HG02798 (cell line): Measurements from ENCODE around the gene PIGU.

Source experiments
- ATAC-seq: cut with Tn5 transposase; IDR thresholded peaks from one replicate; pipeline ENCODE4 v1.9.1; 2021; ENCODE audit warnings: mild to moderate bottlenecking; ENCODE audit not compliant: unreplicated experiment, poor library complexity

PIGU gene

DNA sequence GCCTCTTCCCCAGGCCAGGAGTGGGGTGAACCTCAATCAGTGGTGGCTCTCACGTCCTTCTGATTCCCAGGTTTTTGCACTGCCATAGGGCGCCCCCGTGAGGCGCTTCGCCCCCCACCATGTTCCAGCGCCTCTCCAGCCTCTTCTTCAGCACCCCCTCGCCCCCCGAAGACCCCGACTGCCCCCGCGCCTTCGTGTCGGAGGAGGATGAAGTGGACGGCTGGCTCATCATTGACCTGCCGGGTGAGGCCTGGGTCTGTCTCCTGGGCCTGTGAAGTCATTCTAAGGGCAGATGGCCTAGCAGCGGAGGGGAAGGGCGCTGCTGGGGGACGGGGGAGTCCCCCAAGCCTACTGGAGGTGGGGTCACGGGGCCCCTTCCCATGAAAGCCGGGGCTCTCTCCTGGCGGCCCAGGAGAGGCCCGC, 31.7 kb upstream of the PIGU start:
- no peak for ATAC-seq

DNA sequence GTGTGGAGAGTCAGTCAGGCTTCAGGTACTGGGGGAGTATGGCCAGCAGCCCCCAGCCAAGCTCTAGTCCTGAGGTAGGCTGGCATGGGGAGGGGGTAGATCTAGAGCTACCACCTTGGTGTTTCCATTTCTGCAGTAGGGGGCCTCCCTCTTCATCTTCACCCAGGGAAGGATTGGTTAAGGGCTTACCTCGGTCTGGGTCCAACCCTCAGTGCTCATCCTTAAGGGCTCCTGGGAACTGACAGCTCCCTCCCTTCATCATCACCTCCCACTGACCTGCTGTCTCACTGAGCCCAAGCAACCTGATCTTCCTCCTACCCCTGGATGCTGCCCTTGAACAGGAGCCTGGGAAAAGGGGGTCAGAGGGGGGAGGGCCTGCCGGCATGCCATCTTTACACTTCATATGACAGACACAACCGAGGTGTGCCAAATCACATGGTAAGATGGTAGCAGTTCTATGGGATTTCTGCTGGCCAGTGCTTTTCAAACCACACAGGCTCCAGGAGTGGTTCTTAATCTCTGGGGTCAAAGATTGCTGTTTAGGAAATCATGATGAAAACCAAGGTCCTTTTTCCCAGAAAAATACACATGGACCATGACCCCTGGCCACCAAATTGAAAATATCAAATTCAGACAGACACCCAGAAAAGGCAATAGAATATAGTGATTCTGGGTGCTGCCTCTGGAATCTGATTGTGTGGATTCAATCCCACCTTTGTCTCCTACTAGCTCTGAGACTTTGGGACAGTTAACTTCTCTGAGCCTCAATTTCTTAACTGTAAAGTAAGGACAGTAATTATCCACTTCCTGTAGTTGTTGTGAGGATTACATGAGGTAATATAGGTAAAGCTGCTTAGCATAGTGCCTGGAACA, 30.3 kb upstream of the PIGU start:
- ATAC-seq = no peak

DNA sequence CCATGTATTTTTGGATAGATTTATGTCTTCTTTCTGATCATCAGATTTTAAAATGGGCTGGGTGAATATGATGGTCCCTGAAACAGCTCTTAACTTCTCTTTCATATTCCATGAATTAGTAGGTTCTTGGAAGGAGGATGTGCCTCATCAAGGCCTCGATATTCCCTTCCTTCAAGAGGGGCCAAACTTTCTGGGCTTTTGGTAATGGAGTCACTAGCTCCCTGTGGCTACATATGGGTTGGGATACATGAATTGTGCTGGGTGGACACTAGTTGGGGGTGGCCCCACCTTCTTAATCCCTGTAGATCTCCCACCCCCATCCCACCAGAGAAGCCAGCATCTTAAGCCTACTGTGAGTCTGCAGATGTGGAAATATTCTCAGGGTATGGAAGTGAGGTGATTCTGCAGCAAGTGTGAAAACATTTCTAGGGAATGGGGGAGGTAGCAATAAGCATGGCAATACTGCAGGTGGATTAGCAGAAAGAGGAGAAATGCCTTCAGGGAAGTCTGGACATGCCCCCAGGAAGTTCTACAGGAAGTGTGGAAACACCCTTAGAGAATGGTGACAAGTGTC, 29.5 kb upstream of the PIGU start:
- no peak for ATAC-seq

DNA sequence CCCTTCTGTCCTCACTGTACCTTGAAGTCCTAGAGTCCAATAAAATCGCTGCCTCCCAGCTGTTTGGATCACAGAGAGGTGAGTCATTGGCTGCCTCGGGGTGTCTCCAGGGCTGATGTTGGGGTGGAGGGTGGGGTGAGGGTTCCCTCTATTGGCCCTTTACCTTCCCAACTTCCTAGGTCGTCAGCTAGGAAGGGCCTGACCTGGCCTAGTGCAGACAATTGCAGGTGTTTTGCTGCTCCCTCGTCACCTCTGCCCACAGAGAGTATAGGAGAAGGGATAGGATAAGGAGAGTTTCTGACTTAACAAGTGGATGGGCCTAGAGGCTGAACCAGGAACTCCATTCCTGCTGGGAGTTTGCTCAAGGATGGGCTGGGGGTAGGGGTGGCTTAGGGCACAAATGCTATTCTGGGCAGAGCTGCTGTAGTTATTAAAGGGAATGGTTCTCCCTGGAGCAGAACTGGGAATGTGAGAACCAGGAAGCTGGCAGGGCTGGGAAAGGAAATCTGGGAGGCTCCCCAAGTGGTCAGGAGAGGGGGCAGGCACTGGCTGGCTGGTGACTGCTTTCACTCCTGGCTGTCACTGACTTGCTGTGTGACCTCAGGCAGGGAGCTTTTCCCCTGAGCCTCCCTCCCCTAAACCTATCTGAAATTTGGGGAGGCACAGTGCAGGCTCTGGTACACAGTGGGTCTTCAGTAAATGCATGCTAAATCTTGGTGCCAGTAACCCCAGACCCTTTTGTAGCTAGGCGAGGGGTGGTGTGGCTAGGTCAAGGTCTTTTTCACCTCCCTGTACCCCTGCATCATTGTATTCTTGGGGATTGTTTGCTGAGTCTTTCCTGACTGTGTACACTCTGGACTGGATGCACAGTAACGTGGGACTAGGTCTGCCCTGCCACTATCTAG, 28.8 kb upstream of the PIGU start:
- no peak for ATAC-seq

DNA sequence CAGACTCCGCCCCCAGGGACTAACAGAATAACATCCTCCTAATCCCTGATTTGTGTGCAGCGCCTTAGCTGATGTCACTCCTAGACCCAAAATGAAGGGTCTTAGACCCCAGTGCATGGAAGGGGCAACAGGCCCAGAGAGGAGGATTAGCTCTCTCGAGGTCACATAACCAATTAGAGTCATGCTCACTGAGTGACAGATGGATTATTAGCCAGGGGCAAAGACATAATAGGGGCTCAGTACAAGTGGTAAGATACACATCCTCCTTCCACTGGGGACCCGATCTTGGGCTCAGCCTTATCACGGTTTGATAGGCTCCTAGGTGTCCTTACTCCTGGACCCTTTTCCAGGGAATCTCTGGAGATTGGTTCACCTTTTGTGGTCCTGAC, 28.1 kb upstream of the PIGU start:
- ATAC-seq = no peak

DNA sequence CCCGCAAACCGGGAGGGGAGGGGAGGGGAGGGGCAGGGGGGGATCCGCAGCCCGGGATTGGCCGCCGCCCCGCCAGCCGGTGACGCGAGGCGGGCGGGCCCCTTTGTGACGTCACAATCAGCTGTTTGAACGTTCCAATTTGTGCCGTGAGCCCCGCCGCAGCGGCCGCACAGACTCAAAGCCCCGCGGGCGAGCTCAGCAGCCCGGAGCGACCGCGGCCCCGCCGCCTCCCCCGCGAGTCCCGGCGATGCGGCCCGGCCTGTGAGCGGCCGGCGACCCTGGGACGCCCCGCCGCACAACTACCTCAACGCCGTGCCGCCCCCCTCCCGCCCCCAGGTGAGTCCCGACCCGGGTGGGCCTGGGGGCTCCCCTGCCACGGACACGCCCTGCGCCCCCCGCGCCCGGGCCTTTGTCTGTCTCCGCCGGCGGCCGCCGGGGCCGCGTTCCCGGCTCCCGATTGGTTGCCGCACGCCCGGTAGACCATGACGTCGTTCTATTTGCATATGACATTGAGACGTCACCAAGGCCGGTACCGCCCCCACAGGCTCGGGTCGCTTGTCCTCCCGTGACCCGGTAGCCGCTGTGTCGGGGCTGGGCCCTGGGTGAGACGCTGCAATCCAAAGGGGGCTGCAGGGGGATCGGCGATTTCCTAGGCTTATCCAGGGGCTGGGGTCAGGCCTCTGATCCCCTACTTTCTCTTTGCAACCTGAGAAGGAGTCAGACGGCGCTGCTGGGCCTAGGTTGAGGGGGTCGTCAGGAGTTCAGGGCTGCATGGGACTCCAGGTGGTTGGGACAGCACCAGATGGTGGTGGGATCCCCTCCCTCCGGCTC, 27.5 kb upstream of the PIGU start, which contains the start of gene TP53INP2:
Gene TP53INP2 (plus strand): TSS at position 168 of the 831 bp plus-strand sequence. CDS start 4,396 bp downstream, outside the sequence.
- ATAC-seq = peak; percentile 76

DNA sequence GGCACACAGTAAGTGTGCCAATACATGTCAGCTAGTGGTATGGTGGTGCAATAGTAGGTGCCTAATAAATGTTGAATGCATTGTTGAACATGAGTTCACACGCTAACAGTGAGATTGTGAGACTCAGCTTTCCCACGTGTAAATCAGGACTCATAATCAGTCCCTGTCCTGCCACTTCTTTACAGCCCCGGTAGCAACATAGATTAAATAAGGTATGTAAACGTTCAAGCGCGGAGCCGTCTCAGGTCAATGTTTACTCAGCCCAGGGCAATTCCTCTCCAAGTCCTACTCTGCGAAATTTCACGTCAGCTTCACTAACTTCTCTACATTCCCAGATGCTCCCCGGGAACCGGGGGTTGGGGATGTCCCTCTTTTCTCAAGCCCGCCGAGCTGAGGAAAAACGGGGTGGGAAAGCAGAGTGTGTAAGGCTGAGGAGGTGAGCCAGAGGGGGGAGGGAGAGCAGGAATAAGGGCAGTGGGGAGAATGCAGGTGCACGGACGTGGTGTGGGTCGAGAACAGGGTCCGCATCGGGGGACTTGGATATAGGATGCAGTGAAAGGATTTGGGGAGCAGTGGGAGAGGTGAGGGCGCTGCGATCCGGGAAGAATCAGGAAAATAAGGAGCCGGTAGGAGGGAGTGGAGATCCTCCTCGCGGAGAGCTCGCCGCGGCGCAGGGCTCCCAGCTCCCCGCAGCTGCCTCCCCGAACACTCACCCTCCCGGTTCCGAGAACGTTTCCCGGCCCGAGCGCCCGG, 26.7 kb upstream of the PIGU start:
- ATAC-seq = no peak

DNA sequence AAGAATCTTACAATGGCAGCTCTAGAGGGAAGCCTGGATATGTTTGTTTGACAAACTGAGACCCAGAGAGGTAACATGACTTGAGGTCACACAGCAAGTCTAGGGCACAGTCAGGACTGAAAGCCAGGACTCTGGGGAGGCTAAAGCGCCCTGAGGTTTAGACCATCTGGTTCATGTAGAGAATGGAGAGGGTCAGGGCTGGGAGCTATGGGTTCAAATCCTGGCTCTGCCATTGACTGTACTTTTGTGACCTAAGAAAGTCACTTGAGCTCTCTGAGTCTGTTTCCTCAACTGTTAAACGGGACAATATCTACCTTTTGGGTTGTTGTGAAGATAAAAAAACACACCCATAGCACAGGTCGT, 26.1 kb upstream of the PIGU start:
- ATAC-seq = no peak

DNA sequence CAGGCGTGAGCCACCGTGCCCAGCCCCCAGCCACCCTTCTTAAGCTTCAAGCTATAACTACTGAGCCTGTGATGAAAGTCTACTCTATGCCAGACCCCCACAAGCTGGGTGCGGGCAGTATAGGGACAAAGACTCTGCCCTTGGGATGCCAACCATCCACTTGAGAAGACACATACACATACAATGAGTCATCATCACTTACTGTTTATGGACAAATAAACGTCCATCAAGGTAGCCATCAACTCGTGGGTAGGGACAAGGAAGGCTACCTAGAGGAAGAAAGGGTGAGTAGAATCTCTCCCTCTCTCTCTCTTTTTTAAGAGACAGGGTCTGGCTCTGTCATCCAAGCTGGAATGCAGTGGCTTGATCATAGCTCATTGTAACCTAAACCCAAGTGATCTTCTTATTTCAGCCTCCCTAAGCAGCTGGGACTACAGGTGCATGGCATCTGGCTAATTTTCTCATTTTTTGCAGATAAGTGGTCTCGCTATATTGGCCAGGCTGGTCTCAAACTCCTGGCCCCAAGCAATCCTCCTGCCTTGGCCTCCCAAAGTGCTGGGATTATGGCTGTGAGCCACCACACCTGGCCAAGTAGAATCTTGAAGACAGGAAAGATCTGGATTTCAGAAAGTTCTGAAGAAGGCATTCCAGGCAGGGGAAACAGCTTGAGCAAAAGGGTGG, 24.7 kb upstream of the PIGU start:
- no peak for ATAC-seq

DNA sequence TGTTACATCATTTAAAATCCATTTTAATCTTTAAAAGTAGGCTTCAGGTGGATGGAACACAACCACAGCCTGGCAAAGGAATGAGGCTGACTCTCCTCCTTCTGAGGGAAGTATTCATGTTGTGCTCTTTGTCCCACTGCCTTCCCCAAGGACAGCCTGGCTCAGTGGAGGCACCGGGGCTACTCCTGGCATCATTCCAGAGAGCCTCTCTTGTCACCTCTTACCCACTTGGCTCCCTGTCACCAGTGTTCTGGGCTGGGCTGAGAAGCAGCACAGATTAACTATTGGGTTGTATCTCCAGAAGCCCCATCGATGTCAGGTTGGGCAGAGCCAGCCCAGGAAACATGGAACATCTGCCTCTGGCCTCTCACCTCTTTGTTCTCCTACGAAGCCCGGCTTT, 16.5 kb upstream of the PIGU start:
- no peak for ATAC-seq

DNA sequence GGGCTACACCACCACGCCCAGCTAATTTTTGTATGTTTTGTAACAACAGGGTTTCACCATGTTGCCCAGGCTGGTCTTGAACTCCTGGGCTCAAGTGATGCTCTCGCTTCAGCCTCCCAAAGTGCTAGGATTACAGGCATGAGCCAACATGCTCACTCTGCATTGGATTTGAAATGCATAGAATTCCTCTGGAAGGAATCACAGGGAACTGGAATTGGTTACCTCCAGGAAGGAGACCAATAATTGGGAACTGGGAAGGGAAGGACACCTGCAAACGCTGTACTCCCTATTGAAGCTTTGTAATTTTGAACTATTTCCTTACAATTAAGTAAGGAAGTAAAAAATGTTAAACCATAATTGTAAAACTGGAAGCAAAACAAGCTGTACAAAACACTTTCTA, 14.9 kb upstream of the PIGU start:
- no peak for ATAC-seq

DNA sequence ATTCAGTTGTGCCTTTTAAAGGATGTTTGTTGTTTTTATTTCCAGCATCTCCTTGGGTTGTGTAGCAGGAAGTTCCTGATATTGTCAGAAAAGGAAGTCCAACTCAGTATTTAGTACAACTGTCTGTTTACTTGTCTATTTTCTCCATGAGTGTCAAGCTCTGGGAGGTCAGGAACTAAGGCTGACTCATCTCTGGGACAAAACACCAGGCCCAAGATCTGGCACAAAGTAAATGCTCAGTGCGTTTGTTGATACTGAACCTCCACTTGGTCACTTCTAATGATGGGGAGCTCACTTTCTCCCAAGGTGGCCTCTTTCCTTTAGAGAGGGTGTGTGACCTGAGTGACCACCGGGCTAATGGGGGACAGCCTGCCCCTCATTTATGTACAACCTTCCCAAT, 12.6 kb upstream of the PIGU start:
- ATAC-seq = no peak

DNA sequence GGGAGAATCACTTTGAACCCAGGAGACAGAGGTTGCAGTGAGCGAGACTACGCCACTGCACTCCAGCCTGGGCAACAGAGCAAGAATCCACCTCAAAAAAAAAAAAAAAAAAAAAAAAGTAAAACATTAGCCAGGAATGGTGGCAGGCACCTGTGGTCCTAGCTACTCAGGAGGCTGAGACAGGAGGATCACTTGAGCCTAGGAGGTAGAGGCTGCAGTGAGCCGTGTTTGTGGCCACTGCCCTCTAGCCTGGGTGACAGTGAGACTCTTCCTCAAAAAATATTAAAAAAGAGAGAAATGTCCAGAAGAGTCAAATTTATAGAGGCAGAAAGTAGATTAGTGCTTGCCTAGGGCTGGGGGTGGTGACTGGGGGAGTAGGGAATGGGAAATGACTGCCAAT, 6.8 kb upstream of the PIGU start:
- no peak for ATAC-seq

DNA sequence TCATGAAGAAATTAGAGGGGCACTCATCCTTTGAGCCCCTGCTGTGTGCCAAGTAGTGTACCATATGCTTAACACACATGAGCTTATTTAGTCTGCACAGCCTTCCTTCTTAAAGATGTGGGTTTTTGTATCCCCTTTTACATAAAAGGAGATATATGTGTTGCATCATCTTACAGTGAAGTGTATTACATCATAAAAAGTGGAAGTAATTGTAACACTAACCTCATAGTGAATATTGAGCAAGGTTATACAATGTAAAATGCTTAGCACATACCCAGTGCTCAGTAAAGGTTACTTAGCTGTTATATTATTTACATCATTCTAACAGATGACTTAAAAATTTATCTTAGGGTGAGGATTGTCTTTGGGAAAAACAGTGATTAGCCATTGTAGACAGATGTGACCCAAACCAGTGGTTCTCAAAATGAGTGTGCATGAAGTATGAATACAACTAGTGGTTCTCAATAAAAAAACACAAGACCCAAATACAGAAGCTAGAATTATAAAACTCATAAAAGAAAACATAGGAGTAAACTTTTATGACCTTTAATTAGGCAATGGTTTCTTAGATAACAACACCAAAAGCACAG, 3.8 kb upstream of the PIGU start:
- ATAC-seq = no peak

DNA sequence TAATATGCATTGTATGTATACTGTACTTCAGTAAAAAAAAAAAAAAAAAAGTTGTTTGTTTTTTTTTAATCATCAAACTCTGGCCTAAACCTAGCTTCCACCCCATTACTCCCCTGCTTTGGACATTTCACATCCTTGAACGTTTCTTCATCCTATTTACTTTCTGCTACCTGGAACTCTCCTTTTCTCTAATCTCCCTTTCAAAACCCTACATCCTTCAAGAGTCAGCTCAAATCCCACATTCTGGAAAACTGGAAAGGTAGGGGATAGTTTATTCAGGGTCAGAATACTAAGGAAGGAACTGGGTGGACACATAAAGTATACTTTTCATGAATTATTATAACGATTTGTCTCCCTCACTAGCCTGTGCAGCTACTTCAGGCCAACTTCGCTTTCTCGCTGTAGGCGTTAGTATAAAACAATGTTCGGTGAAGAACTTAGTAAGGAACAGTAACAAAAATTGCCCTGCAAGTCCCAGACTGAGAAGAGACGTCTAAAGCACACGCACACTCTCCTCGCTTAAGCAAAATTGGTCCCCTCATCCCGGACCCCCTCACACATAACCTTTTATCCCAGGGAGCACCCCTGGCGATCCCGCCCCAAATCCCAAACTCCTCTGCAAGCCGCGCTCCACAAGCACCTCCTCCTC, 775 bp downstream of the PIGU start:
- ATAC-seq = no peak

DNA sequence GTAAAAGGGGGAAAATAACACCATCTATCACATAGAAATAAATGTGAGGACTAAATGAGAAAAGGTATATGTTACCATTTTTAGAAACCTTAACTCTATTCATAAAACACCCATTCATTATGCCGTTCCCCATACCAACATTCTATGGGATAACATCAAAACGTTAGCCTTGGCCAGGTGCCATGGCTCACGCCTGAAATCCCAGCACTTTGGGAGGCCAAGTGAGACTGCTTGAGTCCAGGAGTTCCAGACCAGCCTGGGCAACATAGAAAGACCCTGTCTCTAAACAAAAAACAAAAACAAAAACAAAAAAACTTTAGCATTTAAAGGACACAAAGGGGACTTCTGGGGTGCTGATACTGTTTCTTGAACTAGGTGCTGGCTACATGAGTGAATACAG, 1.3 kb downstream of the PIGU start:
- ATAC-seq = no peak

DNA sequence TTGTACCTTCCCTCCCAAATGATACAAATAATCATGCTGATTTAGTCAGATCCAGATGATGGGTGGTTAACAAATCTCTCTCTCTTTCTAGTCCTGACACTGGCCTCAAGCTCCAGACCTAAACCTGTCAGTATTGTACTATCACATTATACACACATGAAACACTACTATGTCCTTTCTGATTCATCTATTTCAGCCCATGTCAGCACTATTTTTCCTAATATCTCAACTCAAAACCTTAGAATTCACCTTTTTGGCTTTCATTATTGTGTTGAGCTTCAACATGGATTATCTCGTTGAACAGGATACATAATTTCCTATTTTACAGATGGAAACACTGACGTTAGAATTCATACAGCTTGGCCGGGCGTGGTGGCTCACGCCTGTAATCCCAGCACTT, 3.5 kb downstream of the PIGU start:
- ATAC-seq = no peak

DNA sequence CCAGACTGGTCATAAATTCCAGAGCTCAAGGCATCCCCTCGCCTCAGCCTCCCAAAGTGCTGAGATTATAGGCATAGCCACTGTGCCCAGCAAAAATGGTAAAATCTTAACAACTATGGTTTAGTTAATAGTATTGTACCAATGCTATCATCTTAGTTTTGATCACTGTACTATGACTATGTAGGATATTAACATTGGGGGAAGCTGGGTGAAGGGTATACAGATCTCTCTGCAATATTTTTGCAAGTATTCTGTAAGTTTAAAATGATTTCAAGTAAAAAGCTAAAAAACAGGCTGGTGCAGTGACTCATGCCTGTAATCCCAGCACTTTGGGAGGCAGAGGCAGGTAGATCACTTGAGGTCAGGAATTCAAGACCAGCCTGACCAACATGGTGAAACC, 7.8 kb downstream of the PIGU start:
- no peak for ATAC-seq
